GM19324 (cell line): ENCODE results near the gene COL12A1.
A peak's percentile ranks its signal among the peaks of the same experiment; 100 is the strongest.

Experiments
- ATAC-seq: cut with Tn5 transposase; IDR thresholded peaks from one replicate; pipeline ENCODE4 v1.9.1; 2021; ENCODE audit warnings: mild to moderate bottlenecking, moderate library complexity; ENCODE audit not compliant: unreplicated experiment, low FRiP score

Gene COL12A1

GRCh38 chr6:75205776-75206575 is at the start of gene COL12A1:
COL12A1 (minus strand) TSS chr6:75206053; CDS start chr6:75202792, 3,261 bp downstream.
- ATAC-seq: no peak

DNA sequence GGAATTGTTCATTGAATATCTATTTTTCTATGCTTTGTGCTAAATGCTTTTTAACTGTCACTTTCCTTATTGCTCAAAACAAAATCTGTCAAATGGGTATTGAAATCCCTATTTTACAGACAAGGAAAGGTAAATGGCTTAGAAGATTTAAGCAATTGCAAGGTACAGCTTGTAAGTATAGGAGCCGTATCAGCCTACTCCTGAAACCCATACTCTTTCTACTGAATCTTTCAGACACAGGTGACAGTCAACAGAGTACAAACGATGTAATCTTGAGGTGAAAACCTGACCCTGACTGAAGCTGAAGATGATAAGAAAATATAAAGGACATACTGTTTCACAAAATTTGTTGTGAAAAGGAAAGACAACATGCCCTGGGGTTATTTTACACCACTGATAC is 44.7 kb upstream of the COL12A1 start:
- ATAC-seq: no peak

- no peak for ATAC-seq
Observed at GRCh38 chr6:75249837-75250236, 44.0 kb upstream of the COL12A1 start.

- no peak for ATAC-seq
Observed at GRCh38 chr6:75246386-75246785, 40.5 kb upstream of the COL12A1 start.

- ATAC-seq: no peak
Observed at GRCh38 chr6:75244063-75244584, 38.3 kb upstream of the COL12A1 start.

GRCh38 chr6:75243333-75244062 is 37.6 kb upstream of the COL12A1 start, which contains the start of gene COX7A2:
COX7A2 (minus strand) TSS chr6:75243801; CDS start chr6:75243734, 67 bp downstream.
- ATAC-seq: peak; percentile 97

- no peak for ATAC-seq
Observed at GRCh38 chr6:75236630-75237029, 30.8 kb upstream of the COL12A1 start.

DNA sequence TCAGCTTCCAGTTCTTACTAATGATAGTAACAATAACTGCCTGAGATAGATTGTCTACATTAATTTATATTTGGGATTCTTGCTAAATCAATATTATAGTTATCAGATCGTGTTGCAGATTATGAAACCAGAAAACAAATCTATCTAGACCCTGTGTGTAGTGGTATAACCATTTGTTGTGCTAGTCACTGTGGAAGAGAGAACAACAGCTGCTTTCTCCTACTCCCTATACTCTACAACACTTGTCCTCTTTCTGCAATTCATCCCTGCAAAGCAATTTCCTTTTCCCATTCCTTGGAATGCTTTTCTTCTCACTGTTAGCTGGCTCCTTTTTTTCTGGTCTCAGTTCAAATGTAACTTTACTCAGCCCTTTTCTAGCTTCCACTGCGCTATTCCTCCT is 29.4 kb upstream of the COL12A1 start:
- no peak for ATAC-seq

DNA sequence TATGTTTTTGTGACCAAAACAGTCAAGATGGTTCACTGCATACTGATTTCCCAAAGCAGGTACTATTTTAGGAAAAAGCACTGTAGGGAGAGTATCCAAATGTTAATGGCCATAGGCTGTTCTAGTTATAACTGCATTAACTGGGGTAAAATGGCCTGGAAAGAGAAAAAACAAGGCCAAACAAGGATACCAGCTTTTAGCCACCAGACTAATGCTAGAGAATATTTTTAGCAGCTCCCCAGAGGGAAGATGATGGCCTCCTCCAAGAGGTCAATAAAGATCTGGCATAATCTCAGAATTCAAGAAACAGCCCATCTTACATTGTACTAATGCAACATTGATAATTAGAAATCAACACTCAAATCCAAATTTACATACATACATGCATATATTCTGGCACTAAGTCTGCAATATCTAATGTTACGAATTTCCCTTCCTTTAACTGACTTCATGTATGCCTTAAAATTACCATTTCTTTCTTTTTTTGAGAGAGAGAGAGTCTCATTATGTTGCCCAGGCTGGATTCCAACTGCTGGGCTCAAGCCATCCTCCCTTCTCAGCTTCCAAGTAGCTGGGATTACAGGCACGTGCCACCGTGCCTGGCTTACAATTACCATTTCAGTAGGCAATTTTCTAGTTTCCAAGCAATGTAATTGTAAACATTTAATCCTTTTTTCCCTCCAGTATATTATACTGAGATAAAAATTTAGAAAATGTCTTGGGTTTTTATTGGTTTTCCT is 28.4 kb upstream of the COL12A1 start:
- no peak for ATAC-seq

DNA sequence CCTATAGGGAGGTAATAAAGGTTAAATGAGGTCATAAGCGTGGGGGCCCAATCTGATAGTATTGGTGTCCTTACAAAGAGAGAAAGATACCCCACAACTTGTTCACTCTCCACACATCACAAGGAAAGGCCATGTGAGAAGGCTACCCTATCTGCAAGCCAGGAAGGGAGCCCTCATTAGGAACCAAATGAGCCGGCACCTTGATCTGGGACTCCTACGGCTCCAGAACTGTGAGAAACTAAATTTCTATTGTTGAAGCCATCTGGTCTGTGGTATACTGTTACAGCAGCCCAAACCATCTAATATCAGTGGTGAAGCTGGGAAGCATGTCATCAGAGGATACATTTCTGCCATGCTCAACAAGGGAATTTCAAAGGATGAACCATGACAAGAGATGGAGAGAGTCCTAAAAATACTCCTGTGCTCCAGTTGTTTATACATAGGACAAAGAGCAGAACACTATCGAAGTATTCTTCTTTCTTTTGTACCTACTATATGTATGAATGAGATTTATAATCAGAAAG is 27.3 kb upstream of the COL12A1 start:
- no peak for ATAC-seq

GRCh38 chr6:75230484-75231325 is 24.9 kb upstream of the COL12A1 start:
- ATAC-seq: no peak

DNA sequence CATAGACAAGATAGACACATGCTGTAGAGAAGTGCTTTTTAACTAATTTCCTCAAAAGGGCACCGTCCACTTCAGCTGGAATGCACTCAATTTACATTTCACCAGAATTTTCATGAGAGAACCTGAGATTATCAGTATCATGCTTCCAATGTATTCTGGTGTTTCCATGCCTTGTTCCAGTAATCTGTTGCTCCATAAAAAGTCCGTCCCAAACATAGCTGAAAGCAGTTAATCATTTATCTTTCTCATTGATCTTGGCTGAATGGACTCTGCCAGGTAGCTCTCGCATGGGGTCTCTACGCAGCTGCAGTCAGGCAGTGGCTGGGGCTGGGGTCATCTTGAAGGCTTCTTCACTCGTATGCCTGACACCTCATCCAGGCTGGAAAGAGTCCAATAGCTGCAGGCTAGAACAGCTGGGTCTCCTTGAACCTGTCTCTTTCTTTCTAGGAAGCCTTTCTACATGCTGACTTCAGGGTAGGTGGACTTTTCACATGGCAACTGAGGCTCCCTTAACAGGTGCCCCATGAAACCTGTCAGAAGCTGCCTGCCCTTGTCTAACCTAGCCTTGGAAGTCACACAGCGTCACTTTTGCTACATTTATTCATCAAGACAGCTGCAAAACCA is 18.6 kb upstream of the COL12A1 start:
- ATAC-seq: no peak

DNA sequence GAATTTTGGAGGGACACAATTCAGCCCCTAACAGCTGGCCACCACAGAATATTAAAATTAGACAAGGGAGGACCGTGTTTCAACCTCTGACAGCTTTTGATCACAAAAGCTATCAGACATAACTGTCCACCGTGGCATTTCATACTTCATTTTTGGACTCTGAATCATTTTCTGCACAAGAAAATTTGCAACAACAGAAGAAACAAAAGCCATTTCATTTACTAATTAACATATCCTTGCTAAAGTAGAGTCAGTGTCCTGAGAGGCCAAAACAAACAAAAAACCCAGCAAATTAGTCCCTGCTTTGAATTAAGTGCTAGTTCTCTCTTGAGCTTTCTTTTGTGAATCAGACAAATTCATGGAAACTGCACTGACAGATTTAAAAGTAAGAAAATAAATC is 17.6 kb upstream of the COL12A1 start:
- ATAC-seq: no peak

DNA sequence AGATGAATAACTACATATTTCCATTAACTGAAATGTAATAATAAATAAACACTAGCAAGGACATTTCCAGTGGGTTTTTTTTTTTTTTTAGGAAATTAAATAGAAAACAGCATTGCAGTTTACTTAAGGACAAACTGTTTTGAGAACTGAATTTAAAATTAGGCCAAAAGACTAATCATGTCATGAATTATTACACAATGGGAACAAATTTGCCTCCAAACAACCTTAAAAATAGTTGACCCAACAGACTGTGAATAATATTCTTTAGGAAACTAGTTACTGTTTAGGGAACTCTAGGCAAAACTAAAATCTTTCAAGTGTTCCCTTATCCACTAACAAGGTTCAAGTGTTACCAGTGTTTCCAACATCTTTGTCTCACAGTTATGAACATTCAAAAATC is 16.4 kb upstream of the COL12A1 start:
- no peak for ATAC-seq

DNA sequence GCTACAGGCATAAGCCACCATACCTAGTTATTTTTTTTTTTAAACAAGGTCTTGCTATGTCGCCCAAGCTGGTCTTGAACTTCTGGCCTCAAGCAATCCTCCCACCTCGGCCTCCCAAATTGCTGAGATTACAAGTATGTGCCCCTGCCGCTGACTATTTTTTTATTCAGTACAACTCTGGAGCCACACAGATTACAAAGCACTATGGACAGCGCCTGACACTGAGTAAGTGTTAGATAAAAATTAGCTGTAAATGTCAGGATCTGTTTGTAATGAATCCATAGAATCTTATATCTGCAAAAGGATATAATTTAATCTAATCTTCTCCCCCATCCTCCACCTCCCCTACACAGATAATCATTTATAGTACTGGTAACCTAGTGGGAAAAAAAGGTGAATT is 15.3 kb upstream of the COL12A1 start:
- no peak for ATAC-seq

GRCh38 chr6:75220357-75220756 is 14.5 kb upstream of the COL12A1 start:
- ATAC-seq: no peak

GRCh38 chr6:75219263-75219662 is 13.4 kb upstream of the COL12A1 start:
- no peak for ATAC-seq

- no peak for ATAC-seq
Observed at GRCh38 chr6:75217193-75217592, 11.3 kb upstream of the COL12A1 start.

GRCh38 chr6:75215291-75215690 is 9.4 kb upstream of the COL12A1 start:
- ATAC-seq: no peak
